Gastroesophageal sphincter (tissue), 3 donors: ENCODE data around the gene SCN8A.

Experiments
- EP300 ChIP-seq: sonication (generic); formaldehyde crosslinking; IDR thresholded peaks from one replicate; pipeline ENCODE4 v1.6.1; 2017; ENCODE audit warnings: antibody characterized with exemption, mild to moderate bottlenecking
- POLR2A ChIP-seq, 2 donors: fragments of 450-650 bp; IDR thresholded peaks; one replicate each; pipeline ENCODE4 v1.6.1; 2017; ENCODE audit warnings: antibody characterized with exemption in 2 of 2, mild to moderate bottlenecking in 2 of 2, moderate library complexity in 1 of 2
- POLR2AphosphoS5 ChIP-seq: sonication (generic); formaldehyde crosslinking; IDR thresholded peaks from one replicate; pipeline ENCODE4 v1.6.1; 2017; ENCODE audit warnings: antibody characterized with exemption
- TF ChIP-seq, protein P1 (sequence below), 4 experiments: fragments of 200-600 bp in 2 of 4; fragments of 450-650 bp in 2 of 4; sonication (generic) in 1 of 4; IDR thresholded peaks; one replicate each; pipeline ENCODE4 v1.5.1; 2017 to 2019; ENCODE audit warnings: antibody characterized with exemption in 4 of 4, mild to moderate bottlenecking in 2 of 4, moderate library complexity in 2 of 4

DNA sequence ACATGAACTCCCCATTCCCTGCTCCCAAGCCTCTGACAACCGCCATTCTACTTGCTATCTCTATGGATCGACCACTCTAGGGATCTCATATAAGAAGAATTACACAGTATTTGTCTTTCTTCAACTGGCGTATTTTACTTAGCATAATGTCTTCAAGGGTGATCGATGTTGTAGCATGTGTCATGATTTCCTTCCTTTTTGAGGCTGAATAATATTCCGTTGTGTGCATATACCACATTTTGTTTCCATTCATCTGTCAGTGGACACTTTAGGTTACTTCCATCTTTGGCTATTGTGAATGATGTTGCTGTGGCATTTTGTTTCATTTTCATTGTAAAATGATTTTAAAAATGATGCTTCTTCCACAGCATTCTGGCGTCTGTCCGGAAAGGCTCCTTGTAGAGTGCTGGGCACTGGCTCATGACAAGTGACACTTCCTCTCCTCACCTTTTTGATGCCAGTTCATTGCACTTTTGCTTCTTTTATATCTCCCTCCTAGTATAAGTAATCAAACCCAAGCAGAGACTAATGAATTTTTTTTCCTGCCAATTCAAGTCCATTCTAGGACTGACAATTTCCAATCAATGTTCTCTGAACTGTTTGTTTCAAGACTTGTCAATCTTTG lies 39.3 kb downstream of the SCN8A start:
- no peak for TF ChIP-seq EP300
- no peak for TF ChIP-seq POLR2AphosphoS5
- TF ChIP-seq, protein P1, sequence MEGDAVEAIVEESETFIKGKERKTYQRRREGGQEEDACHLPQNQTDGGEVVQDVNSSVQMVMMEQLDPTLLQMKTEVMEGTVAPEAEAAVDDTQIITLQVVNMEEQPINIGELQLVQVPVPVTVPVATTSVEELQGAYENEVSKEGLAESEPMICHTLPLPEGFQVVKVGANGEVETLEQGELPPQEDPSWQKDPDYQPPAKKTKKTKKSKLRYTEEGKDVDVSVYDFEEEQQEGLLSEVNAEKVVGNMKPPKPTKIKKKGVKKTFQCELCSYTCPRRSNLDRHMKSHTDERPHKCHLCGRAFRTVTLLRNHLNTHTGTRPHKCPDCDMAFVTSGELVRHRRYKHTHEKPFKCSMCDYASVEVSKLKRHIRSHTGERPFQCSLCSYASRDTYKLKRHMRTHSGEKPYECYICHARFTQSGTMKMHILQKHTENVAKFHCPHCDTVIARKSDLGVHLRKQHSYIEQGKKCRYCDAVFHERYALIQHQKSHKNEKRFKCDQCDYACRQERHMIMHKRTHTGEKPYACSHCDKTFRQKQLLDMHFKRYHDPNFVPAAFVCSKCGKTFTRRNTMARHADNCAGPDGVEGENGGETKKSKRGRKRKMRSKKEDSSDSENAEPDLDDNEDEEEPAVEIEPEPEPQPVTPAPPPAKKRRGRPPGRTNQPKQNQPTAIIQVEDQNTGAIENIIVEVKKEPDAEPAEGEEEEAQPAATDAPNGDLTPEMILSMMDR (IDR thresholded peaks at IDR 0.05): no peak
- no peak for TF ChIP-seq POLR2A (IDR thresholded peaks at IDR 0.05)
